Islet precursor cell (in vitro differentiated cells): ENCODE data around the gene SCNN1A.
A peak's percentile ranks its signal among the peaks of the same experiment; 100 is the strongest.

ENCODE experiments used
- DNase-seq: peaks from one replicate; pipeline ENCODE4 v3.0.0-alpha.2; 2018

SCNN1A gene

DNA sequence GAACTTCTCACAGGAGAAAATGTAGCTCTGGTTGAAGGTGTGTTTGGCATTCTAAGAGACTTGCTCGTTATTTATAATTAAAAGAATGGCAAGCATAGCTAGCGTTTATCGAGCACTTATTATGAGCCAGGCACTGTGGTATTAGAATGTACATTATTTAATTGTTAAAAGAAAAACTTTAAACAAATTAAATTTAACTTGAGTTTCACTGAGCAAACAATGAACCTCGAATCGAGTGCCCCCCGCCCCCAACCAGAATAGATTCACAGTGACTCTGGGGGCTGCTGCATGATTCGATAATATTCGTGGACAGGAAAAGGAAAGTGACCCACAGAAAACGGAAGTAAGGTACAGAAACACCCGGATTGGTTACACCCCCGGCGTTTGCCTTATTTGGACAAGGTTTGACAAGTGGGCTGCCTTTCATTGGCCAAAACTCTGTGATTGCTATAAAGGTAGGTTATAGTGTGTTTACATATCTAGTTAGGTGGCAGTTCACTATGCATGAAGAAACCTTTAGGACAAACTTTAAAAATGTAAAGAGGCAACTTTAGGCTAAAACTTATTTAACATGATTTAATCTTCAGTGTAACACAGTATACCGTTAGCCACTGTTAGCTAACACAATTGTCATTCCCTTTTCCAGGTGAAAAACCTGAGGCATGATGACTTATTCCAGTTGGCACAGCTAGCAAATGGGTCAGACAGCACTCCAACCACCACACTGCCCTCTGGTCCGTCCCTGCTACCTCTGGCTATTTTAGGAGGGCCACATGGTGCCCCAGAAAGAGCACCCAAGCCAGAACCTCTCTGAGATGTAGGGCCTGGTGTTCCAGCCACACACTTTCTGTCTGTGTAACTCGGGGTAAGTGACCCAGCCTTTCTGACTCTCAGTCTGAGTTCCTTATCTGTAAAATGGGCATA is 7.1 kb downstream of the SCNN1A start:
- no peak for DNase-seq

DNA sequence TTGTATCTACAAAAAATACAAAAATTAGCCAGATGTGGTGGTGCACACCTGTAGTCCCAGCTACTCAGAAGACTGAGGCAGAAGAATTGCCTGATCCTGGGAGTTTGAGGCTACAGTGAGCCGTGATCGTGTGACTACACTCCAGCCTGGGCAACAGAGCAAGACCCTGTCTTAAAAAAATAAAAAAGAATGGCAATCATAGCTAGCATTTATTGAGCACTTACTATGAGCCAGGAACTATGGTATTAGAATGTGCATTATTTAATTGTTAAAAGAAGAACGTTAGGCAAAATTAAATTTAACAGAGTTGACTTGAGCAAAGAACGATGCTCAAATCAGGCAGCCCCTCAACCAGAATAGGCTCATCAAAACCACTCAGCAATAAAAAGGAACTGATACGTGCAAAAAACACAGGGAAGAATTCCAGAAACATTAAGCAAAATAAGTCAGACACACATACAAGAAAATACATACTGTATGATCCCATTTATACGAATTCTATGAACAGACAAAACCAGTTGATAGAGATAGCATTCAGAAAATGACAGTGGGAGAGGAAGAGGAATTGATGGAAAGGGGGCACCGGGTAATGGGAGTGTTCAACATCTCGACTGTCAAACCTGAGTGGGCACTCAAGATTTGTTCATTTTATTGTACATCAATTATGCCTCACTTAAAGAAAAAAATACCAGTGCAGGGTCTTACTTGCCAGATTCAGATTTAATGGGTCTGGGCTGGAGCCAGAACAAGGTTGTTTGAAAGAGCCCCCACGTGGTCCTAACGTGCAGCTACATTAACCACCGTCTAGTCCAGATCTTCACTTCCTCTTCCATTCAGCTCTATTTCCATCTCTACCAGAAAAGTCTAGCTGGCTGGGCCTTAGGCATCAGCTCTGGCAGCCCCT is 8.0 kb downstream of the SCNN1A start:
- no peak for DNase-seq

DNA sequence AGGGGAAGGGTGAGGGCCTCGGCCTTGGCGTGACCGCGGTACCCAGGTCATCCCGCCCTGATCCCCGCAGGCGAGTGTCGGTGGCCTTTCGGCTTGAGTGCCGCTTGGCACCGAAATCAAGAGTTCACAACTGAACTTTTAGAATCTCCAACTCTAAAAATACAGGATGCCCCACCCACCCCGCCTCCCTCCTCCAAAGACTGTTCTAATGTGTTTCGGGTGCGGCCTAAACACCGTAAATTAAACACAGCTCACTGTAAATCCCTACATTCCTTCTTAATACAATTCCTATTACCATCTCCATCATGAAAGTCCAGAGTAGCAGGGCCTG is 11.4 kb downstream of the SCNN1A start:
- no peak for DNase-seq

- peak; percentile 92 for DNase-seq
Measured at GRCh38 chr12:6363330-6364043, 11.9 kb downstream of the SCNN1A start.

DNA sequence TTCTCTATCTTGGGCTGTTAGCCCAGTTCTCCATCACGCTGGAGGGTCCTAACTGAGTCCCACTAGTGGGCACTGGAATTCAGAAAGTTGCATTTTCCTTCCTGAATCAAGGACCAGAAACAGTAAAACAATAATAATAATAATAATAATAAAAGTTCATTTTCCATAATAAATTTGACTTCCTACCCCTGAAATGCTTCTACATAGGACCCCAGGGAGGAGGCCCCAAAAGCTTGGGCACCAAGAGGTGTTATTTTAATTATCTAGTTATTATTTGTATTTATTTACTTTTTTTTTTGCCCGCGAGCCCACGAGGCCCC is 12.4 kb downstream of the SCNN1A start:
- DNase-seq, result no peak

GRCh38 chr12:6362403-6362802 is 13.0 kb downstream of the SCNN1A start:
- DNase-seq, result no peak

GRCh38 chr12:6361834-6362233 is 13.5 kb downstream of the SCNN1A start:
- peak; percentile 57 for DNase-seq

GRCh38 chr12:6360578-6361490 is 14.5 kb downstream of the SCNN1A start:
- DNase-seq, result no peak

DNA sequence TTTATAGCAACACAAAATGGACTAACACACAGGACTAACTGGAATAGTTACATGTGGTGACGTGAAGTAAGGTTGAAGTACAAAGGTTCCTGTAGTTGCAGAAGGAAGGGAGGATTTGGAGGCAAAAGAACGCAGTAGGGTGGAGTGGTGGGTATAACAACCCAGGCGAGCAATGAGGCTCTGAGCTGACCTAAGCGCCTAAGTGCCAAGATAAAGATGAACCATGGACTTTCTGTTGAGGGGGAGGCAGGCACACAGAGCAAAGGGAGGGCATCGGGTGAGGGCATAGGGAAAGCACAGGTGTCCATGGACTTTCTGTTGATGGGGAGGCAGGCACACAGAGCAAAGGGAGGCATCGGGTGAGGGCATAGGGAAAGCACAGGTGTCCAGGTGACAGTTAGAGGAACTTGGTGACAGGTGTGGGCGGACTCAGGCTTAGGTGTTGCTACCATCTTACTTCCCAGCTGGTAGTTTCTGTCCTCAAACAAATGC is 15.2 kb downstream of the SCNN1A start:
- DNase-seq, result no peak

GRCh38 chr12:6358881-6359280 is 16.5 kb downstream of the SCNN1A start:
- DNase-seq, result no peak

DNA sequence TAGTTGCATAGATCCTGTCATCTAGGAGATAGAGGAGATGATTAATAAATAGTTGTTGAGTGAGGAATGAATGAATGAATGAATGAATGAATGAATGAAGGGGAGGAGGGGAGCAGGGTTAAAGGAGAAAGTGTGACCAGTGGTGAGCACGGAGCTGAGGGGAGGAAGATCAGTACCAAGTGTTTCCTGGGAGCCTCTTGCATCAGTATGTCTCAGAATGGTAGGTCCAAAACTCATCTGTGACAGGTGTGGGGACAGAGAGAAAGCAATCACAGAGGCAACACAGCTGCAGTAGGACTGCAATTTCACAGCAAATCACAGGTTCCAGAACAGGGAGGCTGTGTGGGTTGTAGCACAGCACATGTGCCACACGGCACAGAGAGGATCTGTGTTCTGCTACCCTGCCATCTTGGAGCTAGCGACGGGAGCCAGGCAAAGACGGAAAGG is 19.0 kb downstream of the SCNN1A start:
- no peak for DNase-seq

DNA sequence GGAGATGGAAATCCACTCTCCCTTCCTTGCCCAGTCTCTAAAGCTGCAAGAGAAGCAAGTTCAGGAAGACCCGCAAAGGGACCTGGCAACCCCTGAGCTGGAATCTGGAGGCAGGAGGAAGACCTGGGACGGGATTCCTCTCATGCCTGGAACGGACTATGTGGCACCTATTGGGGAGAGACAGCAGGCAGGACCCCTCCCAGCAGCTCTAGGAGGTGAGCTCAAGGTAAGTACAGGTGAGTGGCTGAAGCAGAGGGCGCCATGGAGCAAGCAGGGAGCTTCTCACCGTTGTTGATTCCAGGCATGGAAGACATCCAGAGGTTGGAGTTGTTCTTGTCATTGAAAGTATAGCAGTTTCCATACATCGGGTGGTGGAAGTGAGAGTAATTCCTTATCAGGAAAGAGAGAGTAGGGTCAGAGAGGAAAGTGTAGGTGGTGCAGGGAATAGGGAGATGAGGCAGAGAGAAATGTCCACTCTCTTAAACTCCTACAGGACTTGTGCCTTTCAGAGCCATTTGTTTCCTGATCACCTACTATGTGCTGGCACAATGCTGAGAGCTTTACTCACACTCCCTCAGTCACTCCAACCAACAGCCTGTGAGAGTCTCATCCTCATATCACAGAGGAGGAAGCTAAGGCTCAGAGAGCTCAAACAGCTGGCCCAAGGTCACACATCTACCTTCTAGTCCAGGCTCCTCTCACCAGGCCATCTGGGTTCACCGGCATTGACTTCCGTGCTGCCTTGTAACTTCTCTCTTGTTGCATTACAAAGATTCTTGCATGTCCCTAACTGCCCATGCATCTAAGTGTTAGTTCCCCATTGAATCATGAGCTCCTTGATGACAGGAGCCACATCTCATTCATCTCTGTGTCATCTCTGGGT is 19.6 kb downstream of the SCNN1A start:
- DNase-seq, result no peak

- DNase-seq, result no peak
Measured at GRCh38 chr12:6354495-6355393, 20.6 kb downstream of the SCNN1A start.

DNA sequence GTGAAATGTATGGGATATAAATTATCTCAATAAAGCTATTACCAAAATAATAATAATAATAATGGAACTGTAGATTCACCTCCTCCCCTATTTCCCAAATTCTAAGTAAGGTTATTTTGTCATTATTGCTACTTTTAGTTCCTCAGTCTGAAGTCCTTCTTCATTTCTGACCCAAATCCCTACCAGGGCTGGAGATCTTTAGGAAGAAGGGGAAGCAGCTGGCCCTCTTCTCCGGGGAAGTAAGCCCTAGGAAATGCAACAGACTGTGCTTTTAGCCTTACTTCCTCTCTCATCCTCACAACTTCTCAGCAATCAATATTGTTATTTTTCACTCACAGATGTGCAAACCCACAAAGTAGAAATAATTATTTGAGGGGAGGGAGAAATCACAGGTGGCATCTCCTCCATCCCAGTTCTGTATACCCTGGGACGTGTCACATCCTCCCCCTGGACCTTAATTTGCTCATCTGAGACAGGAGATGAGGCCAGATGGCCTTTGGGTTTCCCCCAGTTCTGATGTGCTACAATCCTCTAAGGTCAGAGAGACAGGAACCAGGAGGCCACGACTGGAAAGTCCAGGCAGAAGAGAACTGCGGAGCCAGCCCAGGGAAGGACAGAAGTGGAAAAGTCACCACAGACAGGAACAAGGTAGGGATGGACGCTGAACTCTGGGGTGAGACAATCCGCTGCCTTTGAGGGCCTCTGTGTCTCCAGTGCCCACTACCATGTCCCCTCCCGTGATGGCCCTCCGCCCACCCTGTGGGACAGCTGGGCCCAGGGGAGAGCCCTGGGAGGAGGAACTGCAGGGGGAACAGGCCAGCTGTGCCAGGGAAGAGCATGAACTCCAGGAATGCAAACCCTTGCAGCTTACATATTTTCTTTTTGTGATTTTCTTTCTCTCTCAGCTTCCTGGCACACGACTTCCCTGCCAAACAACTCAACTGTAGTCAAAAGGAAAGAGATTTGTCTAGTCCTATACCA is 22.9 kb downstream of the SCNN1A start:
- no peak for DNase-seq

- no peak for DNase-seq
Measured at GRCh38 chr12:6351622-6352021, 23.7 kb downstream of the SCNN1A start.

GRCh38 chr12:6347367-6348338 is 27.7 kb downstream of the SCNN1A start:
- DNase-seq, result no peak

DNA sequence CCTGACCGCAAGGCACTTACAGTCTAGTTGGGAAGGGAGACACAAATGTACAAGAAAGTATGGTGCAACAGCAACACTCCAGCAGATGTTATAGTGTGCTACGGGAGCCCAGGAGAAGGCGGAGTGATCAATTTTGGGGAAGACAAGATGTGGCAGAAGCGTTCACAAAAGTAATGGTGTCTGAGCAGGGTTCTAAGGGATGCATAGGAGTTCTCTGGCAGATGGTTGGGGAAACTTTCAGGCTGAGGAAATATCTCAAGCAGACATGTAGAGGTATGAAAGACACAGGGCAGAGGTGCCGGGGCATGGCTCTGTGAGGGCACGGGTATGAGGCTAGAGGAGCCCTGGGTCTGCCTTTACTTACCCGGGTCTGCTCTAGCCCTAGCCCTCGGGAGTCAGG is 28.4 kb downstream of the SCNN1A start:
- DNase-seq, result no peak
